GM21367 (cell line): ENCODE measurements around the gene ATG7.
"Not testable (repeated sequence)": the region's sequence is repeated elsewhere in the genome, so short reads cannot be mapped to it uniquely, and the experiment has no call there.

Source experiments
- ATAC-seq: cut with Tn5 transposase; IDR thresholded peaks from one replicate; pipeline ENCODE4 v1.9.1; 2021; ENCODE audit not compliant: unreplicated experiment

The ATG7 gene

GRCh38 chr3:11582191-11582968 lies 310.2 kb downstream of the ATG7 start:
- ATAC-seq, result no peak

GRCh38 chr3:11583235-11583634 lies 311.0 kb downstream of the ATG7 start:
- ATAC-seq, result no peak

GRCh38 chr3:11583638-11584046 lies 311.4 kb downstream of the ATG7 start:
- ATAC-seq, result no peak

- no peak for ATAC-seq
Observed at GRCh38 chr3:11584570-11584969, 312.4 kb downstream of the ATG7 start.

GRCh38 chr3:11587766-11588165 lies 315.6 kb downstream of the ATG7 start:
- no peak for ATAC-seq

- no peak for ATAC-seq
Observed at GRCh38 chr3:11588338-11588737, 316.1 kb downstream of the ATG7 start.

- no peak for ATAC-seq
Observed at GRCh38 chr3:11588755-11589154, 316.6 kb downstream of the ATG7 start.

GRCh38 chr3:11589706-11590105 lies 317.5 kb downstream of the ATG7 start:
- ATAC-seq, result no peak

GRCh38 chr3:11591002-11591355 lies 318.8 kb downstream of the ATG7 start:
- no peak for ATAC-seq

GRCh38 chr3:11591391-11592282 lies 319.4 kb downstream of the ATG7 start:
- ATAC-seq, result no peak

- no peak for ATAC-seq
Observed at GRCh38 chr3:11592445-11593298, 320.5 kb downstream of the ATG7 start.

- no peak for ATAC-seq
Observed at GRCh38 chr3:11593318-11594034, 321.3 kb downstream of the ATG7 start.

GRCh38 chr3:11595024-11595423 lies 322.8 kb downstream of the ATG7 start:
- ATAC-seq, result not testable (repeated sequence)

- no peak for ATAC-seq
Observed at GRCh38 chr3:11596387-11596786, 324.2 kb downstream of the ATG7 start.

- ATAC-seq, result no peak
Observed at GRCh38 chr3:11600501-11601282, 328.5 kb downstream of the ATG7 start.

- ATAC-seq, result peak; percentile 80
Observed at GRCh38 chr3:11601446-11602238, 329.4 kb downstream of the ATG7 start.

GRCh38 chr3:11602239-11602840 lies 330.1 kb downstream of the ATG7 start:
- ATAC-seq, result no peak

GRCh38 chr3:11602886-11603527 lies 330.8 kb downstream of the ATG7 start:
- no peak for ATAC-seq
